Limb (tissue), 2 donors: ENCODE results near the gene MAGEA12.
"Not testable (repeated sequence)": the region's sequence is repeated elsewhere in the genome, so short reads cannot be mapped to it uniquely, and the experiment has no call there.

Experiments used
- DNase-seq, 2 donors: peaks; one replicate each; pipeline ENCODE4 v3.0.0-alpha.2; 2016; ENCODE audit errors: extremely low spot score in 2 of 2

The MAGEA12 gene

GRCh38 chrX:152733261-152733975 is at the start of gene MAGEA12, which contains the start of gene CSAG1:
Gene MAGEA12 (plus strand): TSS chrX:152733757. CDS start chrX:152736162, 2,405 bp downstream.
Gene CSAG1 (minus strand): TSS chrX:152733721. CDS start chrX:152732460, 1,261 bp downstream.
- DNase-seq, result no peak

GRCh38 chrX:152697952-152698931 is 35.3 kb upstream of the MAGEA12 start, which contains the start of gene MAGEA3:
Gene MAGEA3 (plus strand): TSS chrX:152698794. CDS start chrX:152700833, 2,039 bp downstream.
- DNase-seq, result not testable (repeated sequence)

DNA sequence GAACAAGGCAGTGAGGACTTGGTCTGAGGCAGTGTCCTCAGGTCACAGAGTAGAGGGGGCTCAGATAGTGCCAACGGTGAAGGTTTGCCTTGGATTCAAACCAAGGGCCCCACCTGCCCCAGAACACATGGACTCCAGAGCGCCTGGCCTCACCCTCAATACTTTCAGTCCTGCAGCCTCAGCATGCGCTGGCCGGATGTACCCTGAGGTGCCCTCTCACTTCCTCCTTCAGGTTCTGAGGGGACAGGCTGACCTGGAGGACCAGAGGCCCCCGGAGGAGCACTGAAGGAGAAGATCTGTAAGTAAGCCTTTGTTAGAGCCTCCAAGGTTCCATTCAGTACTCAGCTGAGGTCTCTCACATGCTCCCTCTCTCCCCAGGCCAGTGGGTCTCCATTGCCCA is 33.2 kb upstream of the MAGEA12 start:
- not testable (repeated sequence) for DNase-seq

DNA sequence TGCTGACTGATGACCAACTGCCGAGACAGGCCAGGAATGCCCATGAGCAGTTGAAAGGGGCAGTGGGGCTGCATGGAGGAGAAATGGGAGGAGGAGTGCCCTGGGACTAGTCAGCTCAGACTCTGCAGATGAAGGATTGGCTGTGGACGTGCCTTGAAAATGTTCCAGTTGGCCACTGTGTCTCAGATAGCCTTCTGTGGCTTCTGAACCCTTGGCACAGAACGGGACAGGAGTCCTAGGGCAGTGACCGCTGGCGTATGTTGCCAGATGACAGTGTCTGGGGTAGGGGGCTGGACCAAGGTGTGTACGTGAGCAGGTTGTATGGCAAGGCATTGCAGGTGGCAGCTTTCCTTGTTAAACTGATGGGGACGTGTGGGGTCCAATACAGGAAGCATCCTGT is 27.1 kb upstream of the MAGEA12 start:
- not testable (repeated sequence) for DNase-seq

GRCh38 chrX:152709173-152709572 is 24.4 kb upstream of the MAGEA12 start, which contains the start of gene CSAG2:
Gene CSAG2 (minus strand): TSS chrX:152709273. CDS start chrX:152709112, 161 bp downstream.
- DNase-seq, result not testable (repeated sequence)

DNA sequence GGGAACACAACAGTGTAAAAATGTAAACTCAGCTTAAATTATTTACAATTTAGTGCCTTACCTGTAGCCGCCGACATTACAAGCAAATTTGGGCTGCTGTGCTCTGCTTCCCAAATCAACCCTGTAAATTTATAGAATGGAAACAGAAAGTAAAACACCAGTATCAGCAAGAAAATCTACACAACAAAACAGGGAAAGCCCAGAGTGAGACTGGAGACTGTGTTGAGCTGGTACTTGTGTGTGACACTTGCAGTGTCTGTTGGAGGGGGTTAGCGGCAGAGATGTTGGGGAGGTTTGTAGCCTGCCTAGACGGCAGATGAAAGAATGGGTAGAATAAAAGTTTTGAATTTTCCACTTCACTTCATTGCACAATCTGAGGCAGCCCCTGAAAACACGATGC is 20.4 kb upstream of the MAGEA12 start:
- DNase-seq, result not testable (repeated sequence)

DNA sequence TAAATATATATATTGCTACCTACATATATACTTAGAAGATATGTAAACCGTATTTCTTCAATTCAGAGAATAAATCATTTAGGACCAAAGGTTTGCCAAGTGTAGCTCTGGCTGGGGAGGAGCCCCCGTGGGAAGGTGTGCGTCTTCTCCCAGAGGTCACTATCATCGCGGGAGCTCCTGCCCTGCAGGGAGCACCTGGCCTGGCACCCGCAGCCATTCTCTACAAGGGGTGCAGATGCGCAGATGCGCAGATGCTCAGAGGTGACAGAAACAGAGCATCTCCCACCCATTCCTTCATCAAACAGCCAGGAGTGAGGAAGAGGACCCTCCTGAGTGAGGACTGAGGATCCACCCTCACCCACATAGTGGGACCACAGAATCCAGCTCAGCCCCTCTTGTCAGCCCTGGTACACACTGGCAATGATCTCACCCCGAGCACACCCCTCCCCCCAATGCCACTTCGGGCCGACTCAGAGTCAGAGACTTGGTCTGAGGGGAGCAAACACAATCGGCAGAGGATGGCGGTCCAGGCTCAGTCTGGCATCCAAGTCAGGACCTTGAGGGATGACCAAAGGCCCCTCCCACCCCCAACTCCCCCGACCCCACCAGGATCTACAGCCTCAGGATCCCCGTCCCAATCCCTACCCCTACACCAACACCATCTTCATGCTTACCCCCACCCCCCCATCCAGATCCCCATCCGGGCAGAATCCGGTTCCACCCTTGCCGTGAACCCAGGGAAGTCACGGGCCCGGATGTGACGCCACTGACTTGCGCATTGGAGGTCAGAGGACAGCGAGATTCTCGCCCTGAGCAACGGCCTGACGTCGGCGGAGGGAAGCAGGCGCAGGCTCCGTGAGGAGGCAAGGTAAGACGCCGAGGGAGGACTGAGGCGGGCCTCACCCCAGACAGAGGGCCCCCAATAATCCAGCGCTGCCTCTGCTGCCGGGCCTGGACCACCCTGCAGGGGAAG is 19.5 kb upstream of the MAGEA12 start, which contains the start of gene MAGEA2B:
MAGEA2B (plus strand) TSS at position 814 of the 973 bp plus-strand sequence. CDS start 2,479 bp downstream, outside the sequence.
- DNase-seq, result not testable (repeated sequence)

GRCh38 chrX:152725409-152725808 is 8.1 kb upstream of the MAGEA12 start:
- no peak for DNase-seq

GRCh38 chrX:152734143-152734858 is 744 bp downstream of the MAGEA12 start:
- not testable (repeated sequence) for DNase-seq

DNA sequence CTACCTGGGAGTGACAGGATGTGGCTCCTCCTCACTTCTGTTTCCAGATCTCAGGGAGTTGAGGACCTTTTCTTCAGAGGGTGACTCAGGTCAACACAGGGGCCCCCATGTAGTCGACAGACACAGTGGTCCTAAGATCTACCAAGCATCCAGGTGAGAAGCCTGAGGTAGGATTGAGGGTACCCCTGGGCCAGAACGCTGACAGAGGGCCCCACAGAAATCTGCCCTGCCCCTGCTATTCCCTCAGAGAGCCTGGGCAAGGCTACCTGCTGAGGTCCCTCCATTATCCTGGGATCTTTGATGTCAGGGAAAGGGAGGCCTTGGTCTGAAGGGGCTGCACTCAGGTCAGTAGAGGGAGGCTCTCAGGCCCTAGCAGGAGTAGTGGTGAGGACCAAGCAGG is 1.5 kb downstream of the MAGEA12 start:
- no peak for DNase-seq

GRCh38 chrX:152735860-152736511 is 2.4 kb downstream of the MAGEA12 start:
- no peak for DNase-seq

GRCh38 chrX:152736528-152736927 is 3.0 kb downstream of the MAGEA12 start:
- DNase-seq, result not testable (repeated sequence)

GRCh38 chrX:152738560-152738959 is 5.0 kb downstream of the MAGEA12 start:
- no peak for DNase-seq

DNA sequence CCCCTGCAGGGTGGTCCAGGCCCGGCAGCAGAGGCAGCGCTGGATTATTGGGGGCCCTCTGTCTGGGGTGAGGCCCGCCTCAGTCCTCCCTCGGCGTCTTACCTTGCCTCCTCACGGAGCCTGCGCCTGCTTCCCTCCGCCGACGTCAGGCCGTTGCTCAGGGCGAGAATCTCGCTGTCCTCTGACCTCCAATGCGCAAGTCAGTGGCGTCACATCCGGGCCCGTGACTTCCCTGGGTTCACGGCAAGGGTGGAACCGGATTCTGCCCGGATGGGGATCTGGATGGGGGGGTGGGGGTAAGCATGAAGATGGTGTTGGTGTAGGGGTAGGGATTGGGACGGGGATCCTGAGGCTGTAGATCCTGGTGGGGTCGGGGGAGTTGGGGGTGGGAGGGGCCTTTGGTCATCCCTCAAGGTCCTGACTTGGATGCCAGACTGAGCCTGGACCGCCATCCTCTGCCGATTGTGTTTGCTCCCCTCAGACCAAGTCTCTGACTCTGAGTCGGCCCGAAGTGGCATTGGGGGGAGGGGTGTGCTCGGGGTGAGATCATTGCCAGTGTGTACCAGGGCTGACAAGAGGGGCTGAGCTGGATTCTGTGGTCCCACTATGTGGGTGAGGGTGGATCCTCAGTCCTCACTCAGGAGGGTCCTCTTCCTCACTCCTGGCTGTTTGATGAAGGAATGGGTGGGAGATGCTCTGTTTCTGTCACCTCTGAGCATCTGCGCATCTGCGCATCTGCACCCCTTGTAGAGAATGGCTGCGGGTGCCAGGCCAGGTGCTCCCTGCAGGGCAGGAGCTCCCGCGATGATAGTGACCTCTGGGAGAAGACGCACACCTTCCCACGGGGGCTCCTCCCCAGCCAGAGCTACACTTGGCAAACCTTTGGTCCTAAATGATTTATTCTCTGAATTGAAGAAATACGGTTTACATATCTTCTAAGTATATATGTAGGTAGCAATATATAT is 20.4 kb downstream of the MAGEA12 start, which contains the start of gene MAGEA2:
MAGEA2 (minus strand) TSS at position 157 of the 965 bp plus-strand sequence. CDS start 2,479 bp downstream, outside the sequence.
- not testable (repeated sequence) for DNase-seq

DNA sequence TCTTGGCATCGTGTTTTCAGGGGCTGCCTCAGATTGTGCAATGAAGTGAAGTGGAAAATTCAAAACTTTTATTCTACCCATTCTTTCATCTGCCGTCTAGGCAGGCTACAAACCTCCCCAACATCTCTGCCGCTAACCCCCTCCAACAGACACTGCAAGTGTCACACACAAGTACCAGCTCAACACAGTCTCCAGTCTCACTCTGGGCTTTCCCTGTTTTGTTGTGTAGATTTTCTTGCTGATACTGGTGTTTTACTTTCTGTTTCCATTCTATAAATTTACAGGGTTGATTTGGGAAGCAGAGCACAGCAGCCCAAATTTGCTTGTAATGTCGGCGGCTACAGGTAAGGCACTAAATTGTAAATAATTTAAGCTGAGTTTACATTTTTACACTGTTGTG is 21.3 kb downstream of the MAGEA12 start:
- not testable (repeated sequence) for DNase-seq

GRCh38 chrX:152758918-152759317 is 25.4 kb downstream of the MAGEA12 start, which contains the start of gene CSAG3:
Gene CSAG3 (plus strand): TSS chrX:152759218.
- not testable (repeated sequence) for DNase-seq

GRCh38 chrX:152759544-152759943 is 26.0 kb downstream of the MAGEA12 start:
- DNase-seq, result not testable (repeated sequence)

GRCh38 chrX:152761582-152761981 is 28.0 kb downstream of the MAGEA12 start:
- DNase-seq, result not testable (repeated sequence)
